GM03348 (cell line): ENCODE measurements around the gene XAGE2.

Experiments
- DNase-seq: peaks from one replicate; pipeline ENCODE4 v3.0.0; 2012; ENCODE audit warnings: low spot score

XAGE2 gene

GRCh38 chrX:52424656-52425055 lies 55.8 kb downstream of the XAGE2 start:
- DNase-seq, result peak; percentile 9
